Activated CD4-positive, CD25-positive, alpha-beta regulatory T cell (primary cell): ENCODE results near the gene TPP2.

Source experiments
- DNase-seq, 4 experiments: peaks; one replicate each; lab custom pipeline; 2025; lab: John Stamatoyannopoulos, UW

Gene TPP2

DNA sequence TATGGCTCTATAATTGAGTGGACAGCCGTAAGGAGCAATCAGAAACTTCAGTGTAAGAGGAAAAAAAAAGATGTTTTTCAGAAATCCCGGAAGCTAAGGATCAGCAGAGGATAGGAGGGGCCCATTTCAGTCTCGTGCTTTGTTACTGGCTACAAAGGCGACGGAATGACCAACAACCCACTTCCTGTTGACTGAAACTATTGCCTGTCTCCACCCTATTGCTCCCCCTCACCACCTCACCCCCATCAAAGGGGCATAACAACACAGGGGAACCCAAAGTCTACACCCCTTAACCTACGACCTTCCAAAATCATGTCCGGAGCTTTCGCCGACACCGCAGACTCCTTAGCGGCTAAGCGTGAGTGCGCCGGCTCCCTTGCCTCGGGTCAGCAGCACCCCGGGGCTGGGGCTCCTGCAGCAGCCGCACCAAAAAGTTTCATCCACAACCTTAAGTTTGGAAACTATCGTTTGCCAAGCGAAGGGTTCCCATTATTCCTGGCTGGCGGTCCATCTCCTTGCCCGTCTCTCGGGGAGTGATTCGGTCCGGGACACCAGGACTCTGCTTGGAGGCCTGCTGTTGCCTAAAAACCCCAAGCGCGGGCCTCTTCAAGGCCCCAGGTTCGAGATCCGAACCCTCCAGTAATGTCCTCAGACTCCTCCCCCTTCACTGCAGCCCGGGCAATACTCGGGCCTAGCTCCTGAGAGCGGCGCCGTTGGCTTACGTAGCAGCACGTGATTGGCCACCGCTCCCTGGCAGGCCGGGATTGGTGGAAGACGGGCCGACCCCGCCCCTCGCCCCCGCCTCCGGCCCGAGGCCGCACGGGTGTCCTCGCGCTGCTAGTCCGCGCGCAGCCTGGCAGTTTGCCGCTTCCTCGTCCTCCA lies at the start of gene TPP2:
Gene TPP2 (plus strand): TSS at position 840 of the 882 bp plus-strand sequence. CDS start 53 bp downstream, outside the sequence.
- DNase-seq, result peak; percentile 94 to 97 (median 96)

DNA sequence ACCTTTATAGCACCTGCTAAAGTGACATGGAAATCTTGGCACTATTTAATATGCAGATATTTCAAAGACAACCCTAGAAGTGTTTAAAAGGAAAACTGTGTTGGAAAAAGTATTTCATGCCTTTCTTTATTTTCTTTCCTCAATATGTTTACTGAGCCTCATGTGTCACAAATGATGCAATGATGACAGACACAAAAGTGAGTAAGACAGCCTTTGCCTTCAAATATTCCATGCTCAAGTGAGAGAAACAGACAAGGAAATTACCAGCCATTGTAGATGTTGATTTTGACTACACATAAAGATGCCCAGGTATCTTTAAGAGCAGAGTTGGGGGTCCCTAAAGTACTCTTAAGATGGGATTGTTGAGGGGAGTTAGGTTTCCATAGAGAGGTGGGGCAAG lies 48.0 kb upstream of the TPP2 start:
- no peak for DNase-seq

DNA sequence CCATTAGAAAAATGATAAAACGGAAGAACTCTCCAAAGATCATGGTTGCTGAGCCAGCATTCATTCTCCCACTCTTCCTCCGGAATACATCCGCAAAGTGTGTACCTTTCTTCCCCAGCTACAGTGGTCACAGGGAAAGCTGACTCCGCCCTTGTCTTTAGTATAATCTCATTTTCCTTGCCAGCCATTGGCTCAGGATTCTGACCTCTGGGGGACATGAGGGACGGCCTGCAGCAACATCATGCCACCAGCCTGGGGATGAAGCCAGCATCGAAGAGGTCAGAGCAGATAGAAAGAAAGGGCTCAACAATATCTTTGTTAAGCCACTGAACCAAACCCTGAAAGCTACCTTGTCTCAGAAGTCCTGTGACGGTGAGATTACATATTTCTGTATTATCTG lies 46.3 kb upstream of the TPP2 start:
- no peak for DNase-seq

DNA sequence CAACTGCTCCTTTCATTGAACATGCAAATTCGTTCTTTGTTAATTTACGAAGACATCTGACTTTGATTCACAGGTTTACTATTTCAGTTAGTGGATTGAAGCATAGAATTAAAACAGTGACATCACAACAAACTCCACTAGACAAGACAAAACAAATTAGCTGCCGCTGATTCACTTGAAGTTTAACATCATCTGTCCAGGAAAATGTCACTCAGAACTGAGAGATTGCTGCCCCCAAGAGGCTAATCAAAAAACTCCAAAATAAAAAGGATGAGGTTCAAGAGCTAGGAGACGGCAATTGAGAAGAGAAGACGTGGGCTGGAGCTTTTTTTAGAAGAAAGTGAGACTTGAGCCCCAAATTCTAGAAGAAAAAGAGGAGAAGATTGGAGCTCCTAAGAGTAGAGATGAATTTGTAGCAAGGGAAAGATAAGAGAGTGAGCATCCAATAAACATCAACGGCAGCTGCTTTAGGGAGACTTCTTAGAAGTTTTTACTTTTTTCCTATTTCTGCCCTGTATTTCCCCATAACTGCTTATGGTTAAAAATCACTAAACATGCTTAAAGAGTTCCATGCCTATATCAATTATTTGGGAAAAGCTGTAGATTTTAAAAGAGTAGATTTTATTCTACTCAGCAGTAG lies 40.8 kb upstream of the TPP2 start:
- no peak for DNase-seq

DNA sequence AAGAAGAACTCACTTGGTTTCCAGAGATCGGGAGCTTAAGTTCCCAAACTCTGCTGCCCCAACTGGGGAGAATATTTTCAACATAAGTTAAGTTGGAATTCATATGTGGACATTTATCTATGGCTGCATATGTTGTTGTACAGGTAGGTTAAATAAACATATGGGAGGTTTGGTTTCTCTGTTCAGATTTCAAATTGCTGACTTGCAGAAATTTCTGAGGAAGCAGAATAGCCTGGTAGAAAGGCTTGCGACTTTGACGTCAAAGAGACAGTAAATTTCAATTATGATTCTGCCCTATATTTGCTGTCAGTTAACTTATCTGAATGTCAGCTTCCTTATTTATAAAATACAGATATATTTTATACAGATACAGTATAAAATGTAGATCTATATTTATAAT lies 40.0 kb upstream of the TPP2 start:
- DNase-seq, result no peak

DNA sequence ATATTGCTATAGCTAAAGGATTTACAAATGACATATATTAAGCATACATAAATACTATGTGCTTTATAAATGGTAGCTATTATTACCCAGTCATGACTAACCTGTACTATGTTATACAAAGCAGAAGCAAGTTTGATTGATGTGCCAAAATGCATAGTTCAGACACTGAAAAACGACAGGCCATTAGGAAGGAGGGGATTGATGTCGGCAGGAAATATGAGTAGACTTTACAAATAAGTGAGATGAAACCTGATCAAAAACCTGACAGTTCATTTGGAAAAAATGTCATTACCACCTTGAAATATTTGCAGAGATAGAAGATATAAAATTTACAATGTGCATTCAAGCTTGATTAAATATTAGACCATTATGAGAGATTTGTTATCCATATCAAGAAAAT lies 38.8 kb upstream of the TPP2 start:
- DNase-seq, result no peak

DNA sequence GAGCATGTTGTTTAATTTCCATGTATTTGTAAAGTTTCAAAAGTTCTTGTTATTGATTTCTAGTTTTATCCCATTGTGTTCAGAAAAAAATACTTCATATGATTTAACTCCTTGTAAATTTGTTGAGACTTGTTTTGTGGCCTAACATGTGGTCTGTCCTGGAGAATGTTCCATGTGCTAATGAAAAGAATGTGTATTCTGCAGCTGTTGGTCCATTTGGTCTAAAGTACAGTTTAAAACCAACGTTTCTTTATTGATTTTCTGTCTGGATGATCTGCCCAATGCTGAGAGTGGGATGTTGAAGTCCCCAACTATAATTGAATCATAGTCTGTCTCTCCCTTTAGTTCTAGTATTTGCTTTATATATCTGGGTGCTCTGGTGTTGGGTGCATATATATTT lies 34.9 kb upstream of the TPP2 start:
- no peak for DNase-seq

DNA sequence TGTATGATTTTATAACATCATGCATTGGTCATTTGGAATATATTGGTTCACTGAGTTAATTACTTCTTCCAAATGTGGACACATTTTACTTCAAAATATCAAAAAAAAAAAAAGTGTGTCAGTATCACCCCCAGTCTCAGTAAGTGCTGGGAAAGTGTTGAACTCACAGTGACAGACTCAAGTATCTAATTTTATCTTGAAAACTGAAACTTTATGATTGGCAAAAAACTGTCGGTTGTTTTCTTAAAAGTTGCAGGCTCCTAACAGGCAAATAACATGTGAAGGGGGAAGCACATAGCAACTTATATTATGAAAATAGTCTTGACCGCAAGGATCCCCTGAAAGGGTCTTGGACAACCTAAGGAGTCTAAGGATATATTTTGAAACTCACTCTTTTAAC lies 33.5 kb upstream of the TPP2 start:
- DNase-seq, result no peak

DNA sequence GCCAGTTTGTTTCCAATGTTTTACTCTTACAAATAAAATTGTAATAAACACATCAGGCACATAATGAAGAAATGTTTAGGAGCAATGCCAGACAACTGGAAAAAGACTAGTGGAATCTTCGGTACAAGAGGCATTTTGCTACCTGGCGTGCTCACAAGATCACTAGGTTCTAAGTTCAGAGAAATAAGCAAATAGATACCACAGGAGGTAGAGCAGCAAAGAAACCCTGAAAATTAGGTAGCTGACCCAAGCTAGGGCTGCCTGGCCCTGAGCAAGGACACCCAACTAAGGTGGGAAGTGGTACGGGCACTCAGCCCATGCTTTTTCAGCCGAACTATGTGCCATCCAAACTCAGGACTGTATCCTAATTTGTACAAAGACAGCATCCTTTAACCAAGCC lies 32.2 kb upstream of the TPP2 start:
- no peak for DNase-seq

DNA sequence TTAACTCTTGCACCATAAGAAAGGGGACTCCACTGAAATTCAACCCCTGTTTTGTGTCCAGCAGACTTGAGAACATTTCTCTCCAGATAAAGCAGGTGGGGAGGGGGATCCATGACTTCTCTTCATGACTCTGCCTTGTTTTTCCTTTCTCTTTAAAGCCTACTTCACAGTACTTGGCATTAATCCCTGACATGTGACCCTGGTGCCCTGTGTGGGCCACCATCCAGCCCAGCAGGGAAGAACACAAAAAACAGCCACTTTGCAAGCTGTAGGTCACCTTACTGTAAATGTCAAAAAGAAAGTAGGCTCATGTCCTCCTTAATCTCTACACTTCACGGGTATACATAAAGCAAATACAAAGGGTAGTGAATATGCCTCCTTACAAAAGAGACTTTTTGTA lies 30.3 kb upstream of the TPP2 start:
- no peak for DNase-seq

DNA sequence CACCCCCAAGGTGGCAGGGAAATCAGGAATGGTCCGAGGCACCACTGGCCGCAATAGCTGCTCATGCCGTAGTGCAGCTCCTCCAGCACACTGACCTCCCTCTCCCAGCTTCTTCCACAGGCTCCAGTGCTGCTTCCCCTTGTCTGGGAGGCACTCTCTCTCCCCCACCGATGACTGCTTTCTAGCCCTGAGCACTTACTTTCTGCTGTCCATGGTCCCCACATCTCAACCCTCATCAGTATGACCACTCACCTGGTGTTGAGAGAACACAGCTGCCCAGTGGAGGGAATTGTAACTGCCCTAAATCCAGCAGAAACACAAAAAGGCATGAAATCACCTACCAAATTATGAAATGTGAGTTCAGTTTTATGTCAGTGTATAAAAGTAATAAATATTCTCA lies 28.9 kb upstream of the TPP2 start:
- no peak for DNase-seq

DNA sequence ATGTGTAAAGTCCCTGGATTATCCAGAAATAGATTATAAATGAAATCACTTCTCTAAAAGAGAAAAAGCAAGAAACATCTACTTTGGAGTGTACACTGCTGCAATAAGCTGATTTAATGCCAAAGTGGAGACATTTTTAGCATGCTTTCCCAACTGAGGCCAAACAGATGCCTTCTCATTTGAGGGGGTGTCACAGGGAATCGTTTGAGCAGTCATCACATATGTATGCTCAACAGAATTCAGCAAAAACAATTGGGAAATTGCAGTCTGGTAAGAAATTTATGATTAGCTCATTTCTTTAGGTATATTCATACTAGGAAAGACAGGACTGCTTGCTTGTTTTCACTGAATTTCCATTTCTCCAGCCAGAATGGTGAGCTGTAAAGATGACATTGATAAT lies 27.3 kb upstream of the TPP2 start:
- DNase-seq, result no peak

DNA sequence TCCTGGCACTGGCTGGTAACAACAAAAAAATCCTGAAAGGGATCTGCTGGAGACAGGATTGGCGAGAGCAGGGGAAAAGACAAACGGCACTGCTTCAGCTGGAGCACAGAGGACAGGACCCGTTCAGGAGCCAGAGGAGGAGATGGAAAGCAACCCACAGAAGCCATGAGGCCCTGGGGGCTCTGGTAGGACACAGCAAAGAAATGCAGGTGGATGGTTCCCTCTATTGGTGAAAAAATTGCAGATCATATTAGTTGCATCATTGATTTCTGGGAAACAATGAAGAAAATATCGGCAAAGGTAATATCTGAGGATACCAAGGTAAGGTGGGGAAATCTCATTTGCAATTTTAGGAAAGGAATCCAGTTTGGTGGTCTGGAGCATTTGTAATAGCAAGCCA lies 25.7 kb upstream of the TPP2 start:
- DNase-seq, result no peak

DNA sequence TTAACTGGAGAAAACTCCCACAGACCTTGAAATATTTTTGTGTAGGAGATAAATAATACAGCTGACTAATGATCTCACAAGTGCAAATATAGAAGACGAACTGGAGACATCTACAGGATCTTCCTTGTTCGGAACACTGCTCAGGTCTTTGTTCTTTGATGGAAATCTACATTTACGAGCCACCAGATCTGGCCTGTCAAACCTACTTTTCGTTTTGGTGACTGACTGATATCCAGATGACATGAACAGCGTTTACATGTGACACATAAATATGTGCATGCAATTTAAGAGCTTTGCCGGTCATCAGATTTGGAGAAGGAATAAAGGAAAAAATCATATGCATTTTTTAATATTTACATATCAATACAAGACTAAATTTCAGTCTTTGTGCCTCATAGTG lies 24.5 kb upstream of the TPP2 start:
- no peak for DNase-seq

DNA sequence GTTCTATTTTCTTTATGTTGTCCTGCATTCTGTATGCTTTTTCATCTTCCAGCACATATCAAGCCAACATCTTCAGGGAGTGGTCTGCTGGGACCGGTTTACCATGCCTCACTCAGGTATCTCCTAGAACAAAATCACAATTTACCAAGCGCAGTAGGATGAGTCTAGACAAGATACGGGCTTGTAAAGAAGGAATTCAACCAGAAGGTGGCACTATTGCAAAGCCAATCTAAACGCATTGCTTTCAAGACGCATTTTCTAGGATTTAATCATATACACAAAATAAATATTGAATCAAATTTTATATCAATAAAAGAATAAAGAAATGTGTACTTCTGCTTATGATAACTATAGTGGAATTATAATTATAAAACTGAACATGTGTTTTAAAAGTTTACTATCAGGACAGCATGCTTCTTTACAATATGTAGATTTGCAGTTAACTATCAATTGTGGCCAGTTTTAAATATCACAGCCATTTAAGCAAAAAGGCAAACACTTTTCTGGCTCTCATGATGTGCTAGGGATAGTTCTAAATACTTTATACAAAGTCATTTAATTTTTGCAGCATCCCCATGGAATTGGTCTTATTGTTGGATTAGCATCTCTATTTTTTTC lies 16.1 kb upstream of the TPP2 start:
- DNase-seq, result peak in 2 of 4 experiments; percentile 1 to 13

DNA sequence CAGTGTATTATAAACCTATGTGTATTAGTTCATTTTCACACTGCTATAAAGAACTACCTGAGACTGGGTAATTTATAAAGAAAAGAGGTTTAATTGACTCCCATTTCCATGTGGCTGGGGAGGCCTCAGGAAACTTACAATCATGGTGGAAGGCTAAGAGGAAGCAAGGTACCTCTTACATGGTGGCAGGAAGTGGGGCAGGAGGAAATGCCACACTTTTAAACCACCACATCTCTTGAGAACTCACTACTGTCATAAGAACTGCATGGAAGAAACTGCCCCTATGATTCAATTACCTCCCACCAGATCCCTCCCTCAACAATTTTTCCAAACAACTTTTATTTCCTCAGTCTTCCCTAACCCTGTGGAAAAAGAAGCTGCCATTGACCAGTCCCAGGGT lies 14.5 kb upstream of the TPP2 start:
- no peak for DNase-seq

DNA sequence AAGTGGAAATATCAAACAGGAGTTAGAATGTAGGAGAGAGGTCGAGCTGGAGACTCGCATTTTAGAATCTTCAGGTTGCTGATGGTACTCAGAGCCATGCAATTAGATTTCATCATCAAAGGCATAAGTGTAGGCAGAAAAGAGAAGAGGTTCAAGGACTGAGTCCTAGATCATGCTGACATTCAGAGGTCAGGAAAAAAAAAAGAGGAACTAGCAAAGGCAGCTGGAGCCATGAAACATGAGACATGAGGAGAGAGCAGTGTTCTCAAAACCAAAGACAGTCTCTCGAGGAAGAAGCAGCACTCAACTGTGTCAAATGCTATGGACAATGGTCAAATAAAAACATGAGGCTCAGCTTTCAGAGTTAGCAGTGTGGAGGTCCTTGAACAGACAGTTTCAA lies 12.4 kb upstream of the TPP2 start:
- no peak for DNase-seq

DNA sequence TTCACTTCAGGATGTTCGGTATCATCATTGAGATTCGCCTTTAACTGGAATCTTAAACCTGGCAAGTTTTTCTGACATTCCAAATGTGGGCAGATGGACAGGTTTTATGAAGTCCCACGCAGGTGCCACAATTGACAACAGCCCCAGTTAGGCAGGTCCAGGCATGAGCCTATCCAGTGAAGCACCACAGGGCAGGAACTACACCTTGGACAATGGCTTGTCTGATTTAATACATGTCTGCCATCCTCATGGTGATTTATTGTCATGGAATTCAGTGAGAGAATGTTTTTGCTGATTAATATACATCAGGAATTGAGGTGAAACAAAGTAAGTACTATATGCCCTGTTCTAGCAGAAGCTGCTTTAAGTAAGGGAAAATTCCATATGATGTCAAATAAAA lies 10.2 kb upstream of the TPP2 start:
- no peak for DNase-seq

DNA sequence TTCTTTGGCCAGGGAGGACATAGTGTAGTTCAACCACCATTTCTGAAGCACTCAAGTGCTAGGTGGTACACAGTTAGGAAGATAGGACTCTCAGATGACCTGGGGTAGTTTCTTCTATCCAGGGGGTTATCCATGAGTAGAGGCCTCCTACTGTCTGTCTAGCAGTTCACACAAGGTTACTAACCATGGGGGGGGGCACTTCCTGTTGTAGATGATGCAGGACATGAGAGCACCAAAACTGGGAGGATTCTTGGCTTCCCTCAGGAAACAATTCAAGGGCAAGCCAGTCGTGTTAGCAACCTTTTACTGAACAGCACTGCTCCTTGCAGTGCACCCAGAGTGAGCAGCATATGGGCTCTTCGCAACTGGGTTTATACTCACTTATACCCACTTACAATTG lies 8.9 kb upstream of the TPP2 start:
- no peak for DNase-seq

DNA sequence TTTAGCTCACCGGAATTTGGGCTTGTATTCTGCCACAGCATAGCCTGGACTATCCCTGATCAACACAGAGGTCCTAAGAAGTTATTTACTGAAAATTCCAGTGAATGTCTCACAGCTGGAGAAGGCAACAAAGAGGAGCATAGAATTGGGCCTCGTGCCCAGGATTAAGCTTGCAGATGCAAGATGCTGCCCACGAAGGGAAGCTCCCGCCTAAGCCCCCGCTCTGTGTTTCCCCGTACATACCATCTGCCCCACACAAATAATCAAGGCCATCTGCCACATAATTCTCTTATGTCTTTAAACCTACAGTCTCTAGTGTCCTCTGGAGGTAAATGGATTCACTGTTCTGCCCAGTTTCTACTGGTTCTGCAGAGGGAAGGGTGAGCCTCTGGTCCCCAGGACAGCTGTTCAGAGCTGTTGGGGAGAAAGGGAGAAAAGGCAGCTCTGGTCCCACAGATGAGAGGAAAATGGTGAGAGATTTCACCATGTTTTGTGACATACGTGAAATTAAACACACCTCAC lies 7.4 kb upstream of the TPP2 start:
- no peak for DNase-seq

DNA sequence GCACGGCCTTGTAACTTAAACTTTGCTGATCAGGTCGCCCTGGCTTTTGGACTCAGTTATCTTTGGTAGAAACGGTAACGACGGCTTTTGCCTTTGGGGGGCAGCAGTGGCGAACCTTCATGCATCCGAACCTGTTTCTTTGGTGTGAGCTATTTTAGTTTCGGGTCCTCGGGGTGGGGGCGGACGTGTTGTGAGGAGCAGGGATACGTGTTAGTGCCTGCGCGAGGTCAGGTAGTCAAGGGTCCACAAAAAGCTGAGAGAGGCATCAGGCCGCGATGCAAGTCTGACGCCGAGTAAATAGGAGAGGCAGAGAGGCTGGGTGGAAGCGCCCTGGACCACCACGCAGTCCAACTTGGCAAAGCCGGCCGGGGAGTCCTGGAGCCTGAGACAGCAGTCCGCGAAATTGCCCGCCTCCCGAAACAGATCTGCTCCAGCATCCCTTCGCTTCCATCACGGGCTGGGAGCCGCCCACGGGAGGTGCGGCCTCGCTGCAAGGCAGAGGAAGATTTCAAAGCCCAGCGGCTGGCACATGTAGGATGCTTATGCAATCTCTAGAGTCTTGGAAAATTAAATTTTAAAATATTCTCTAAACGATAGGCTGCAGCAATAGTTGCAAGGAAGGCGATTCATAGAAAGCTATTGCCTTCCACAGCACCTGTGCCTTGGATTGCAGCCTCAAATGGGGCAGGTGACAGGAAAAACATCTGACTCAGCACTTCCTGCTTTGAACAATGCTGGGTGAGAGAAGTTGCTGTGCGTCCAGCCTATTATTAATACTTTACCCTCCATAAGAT lies 4.6 kb upstream of the TPP2 start:
- peak; percentile 50 to 73 (median 62) for DNase-seq

DNA sequence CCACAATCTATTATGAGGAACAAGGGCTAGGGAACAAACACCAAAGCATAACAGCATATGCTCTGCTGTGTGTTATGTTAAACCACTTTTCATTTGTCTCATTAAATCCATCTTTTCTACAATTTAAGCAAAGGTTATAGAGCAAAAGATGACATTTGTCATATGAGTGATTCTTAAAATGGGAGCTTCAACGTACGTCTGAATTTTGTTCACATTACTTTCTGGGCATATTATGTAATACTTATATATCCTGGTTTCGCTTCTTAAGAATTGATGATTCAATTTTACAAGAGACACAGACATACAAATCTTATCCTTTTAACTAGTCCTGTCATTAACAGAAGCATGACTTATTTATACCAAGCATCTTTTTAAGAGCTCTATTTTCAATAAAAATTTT lies 3.3 kb upstream of the TPP2 start:
- no peak for DNase-seq
